Fibroblast of upper back skin (primary cell): ENCODE results near the gene YIF1A.
"Not testable (repeated sequence)": the region's sequence is repeated elsewhere in the genome, so short reads cannot be mapped to it uniquely, and the experiment has no call there.

Source experiments
- DNase-seq: peaks from one replicate; pipeline ENCODE4 v3.0.0-alpha.2; 2013

YIF1A gene

DNA sequence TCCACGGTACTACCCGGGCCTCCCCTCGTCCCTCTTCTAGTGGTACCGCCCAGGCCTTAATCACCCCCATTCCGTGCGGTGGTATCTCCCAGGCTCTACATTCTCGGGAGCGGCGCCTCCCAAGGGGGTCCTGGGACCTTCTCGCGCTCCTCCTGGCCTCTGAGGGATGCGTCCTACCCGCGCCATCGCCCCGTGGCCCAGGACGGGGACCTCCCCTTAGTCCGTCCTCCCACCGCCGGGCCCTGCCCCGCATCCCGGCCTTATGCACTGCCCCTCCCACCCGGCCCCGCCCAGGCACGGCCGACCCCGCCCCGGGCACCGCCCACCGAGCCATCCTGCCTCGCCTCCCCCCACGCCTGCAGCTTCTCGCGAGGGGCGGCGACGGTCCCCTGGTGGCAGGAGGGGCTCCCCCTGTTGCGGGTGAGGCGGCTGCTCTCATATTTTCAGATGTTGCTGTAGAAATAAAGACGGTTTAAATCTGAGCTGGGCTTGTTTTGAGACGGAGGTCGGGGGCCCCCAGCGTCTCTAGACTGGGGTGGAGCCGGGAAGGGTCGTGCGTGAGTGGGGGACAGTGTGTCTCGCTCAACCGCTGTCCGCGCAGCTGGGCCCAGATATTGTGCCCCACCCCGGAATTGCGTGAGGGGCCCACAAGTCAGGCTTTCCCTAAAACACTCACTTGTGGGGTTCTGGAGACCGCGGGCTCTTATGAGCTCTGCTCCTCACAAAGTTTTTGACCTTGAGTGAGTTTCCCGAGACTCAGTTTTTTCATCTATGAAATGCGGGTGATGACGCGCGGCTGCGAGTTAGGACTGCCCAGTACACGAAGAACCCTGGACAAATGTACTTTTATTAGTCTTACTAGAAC lies 21.3 kb downstream of the YIF1A start:
- DNase-seq = peak; percentile 87

DNA sequence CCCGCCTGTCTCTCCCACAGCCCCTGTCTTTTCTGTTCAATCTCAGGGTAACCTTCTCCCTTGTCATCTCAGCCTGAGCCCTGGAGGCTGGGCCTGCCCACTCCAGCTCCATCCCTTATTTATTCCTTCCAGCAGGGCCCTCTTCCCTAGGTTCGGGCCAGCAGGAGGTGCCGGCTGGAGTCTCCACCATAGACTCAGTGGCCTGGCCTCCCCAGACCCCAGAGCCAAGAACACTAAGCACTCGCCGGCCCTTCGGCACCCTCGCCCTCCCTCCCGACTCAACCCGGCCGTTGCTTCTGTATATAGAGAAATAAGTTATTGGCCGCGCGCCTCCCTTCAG lies 21.9 kb downstream of the YIF1A start:
- DNase-seq = no peak

DNA sequence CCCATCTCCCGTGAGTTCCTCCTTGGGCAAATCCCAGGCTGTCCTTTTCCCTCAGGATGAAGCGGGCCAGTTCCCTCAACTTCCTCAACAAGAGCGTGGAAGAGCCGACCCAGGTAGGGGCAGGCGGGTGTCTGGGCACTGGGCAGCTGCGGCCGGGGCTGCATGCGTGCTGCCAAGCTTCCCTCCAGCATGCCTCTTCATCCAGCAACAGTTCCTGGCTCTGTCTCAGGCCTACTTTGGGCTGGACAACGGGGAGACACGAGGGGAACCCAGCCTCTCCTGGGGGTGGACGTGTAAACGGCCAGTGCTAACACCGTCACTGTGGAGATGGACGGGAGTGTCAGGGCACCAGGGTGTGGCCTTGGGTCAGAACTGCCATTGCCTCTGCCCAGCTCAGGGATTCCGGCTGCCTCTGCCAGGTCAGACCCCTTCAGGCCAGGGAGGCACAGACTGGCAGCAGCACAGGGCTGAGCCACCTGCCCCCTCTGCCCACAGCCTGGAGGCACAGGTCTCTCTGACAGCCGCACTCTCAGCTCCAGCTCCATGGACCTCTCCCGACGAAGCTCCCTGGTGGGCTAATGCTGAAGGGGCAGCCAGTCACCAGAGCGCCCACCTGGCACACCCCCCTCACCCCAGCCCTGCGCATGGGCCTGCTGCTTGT lies 22.4 kb downstream of the YIF1A start:
- DNase-seq = no peak

GRCh38 chr11:66265531-66266377 lies 23.2 kb downstream of the YIF1A start:
- no peak for DNase-seq

GRCh38 chr11:66264914-66265313 lies 24.0 kb downstream of the YIF1A start:
- no peak for DNase-seq

DNA sequence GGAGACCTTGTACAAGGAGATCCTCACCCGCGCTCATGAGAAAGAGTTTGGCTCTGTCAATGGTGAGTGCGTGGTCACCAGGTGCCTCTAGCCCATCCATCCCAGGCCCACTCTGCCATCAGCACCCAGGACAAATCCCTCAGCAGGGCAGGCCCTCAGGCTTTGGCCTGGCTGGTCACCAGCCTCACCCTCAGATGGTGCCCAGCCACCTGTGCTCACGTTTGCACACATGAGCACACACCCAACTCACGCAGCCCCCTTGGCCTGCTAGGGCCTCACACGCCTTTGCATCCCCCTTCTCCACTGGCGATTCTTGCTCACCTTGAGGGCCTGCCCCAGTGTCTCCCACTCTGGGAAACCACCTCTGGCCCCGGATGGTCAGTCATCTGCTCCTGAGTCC lies 24.6 kb downstream of the YIF1A start:
- DNase-seq = no peak

- no peak for DNase-seq
Observed at GRCh38 chr11:66263785-66264184, 25.2 kb downstream of the YIF1A start.

- DNase-seq = no peak
Observed at GRCh38 chr11:66263231-66263630, 25.7 kb downstream of the YIF1A start.

DNA sequence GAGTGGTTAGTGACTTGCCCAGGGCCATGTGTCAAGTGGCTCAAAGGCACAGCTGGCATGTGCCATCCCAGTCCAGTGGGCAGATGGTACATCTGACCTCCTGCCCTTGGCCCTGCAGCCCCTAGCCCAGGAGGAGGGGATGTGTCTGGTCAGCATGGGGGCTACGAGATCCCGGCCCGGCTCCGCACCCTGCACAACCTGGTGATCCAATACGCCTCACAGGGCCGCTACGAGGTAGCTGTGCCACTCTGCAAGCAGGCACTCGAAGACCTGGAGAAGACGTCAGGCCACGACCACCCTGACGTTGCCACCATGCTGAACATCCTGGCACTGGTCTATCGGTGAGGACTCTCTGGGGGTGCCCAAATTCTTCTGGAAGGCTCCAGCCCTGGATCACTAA lies 26.2 kb downstream of the YIF1A start:
- DNase-seq = no peak

GRCh38 chr11:66262191-66262590 lies 26.8 kb downstream of the YIF1A start:
- DNase-seq = no peak

GRCh38 chr11:66261578-66261977 lies 27.4 kb downstream of the YIF1A start:
- DNase-seq = no peak

DNA sequence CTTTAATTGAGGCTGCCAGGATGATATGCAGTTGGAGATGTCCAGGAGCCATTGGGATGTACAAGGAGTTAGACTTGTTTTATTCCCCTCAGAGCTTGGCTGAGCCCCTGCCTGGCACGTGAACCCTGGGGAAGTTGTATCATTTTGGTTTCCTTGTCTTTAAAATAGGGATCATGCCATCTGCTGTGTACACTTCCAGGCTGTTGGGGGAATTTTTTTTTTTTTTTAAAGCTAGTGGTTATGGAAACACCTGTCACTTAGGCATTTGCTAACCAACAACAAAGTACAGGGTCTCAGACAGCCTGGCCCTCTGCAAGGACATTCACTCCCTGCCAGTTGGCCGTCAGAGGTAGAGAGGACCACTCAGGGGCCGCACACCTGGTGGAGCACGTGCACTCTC lies 29.0 kb downstream of the YIF1A start:
- DNase-seq = no peak

DNA sequence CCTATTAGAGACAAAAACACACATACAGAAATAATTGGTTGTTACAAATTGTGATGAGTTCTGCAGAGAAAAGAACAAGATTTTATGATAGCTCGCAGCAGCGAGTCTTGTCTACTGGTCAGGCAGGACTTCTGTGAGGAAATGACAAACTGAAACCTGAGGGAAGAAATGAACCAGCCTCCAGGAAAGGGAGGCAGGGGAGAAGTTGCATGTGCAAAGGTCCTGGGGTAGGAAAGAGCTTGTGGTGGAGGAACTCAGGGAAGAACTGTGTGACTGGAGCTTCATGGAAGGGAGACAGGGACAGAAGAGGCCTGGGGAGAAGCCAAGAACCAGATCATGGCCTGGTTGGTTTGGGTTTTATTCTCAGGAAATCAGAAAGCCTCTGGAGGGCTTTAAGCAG lies 29.7 kb downstream of the YIF1A start:
- DNase-seq = no peak

DNA sequence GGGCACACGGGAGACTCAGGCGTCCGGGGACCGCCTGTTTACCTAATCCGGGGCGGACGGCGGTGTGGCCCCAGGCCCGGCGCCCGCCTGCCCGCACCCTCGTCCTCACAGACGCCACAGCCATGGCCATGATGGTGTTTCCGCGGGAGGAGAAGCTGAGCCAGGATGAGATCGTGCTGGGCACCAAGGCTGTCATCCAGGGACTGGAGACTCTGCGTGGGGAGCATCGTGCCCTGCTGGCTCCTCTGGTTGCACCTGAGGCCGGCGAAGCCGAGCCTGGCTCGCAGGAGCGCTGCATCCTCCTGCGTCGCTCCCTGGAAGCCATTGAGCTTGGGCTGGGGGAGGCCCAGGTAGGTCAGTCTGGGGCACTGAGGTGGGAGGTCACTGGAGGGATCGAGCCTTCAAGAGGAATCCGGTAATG lies 30.5 kb downstream of the YIF1A start:
- DNase-seq = no peak

- DNase-seq = not testable (repeated sequence)
Observed at GRCh38 chr11:66253081-66253480, 35.9 kb downstream of the YIF1A start.

- no peak for DNase-seq
Observed at GRCh38 chr11:66251809-66252208, 37.1 kb downstream of the YIF1A start.

DNA sequence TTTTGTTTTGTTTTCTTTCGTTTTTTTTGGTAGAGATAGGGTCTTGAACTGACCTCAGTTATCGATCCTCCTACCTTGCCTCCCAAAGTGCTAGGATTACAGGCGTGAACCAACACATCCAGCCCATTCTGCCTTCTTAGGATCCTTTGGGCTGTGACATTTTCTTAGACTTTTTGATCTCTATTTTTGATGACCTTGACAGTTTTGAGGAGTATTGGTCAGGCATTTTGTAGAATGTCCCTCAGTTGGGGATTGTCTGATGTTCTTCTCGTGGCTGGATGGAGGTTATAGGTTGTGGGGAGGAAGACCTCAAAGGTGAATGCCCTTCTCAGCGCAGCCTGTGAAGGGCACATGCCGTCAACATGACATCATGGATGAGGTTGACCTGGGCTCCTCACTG lies 40.0 kb downstream of the YIF1A start:
- DNase-seq = no peak

- no peak for DNase-seq
Observed at GRCh38 chr11:66247801-66248200, 41.1 kb downstream of the YIF1A start.

DNA sequence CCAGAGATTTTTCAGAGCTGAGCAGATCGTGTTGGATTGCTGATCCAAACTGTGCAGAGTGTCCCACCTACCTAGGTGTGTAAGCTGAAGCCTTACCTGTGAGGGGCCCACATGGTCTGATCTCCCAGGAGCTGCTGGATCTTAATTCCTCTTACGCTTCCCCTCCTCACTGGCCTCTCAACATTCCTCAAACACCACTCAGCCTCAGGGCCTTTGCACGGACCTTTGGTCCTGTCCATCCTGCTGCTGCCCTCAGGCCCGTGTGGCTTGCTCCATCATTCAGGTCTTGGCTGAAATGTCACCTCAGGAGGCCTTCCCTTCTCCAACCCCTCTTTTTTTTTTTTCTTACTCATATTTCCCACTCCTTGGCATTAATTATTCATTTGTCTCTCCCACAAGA lies 41.6 kb downstream of the YIF1A start:
- DNase-seq = no peak

DNA sequence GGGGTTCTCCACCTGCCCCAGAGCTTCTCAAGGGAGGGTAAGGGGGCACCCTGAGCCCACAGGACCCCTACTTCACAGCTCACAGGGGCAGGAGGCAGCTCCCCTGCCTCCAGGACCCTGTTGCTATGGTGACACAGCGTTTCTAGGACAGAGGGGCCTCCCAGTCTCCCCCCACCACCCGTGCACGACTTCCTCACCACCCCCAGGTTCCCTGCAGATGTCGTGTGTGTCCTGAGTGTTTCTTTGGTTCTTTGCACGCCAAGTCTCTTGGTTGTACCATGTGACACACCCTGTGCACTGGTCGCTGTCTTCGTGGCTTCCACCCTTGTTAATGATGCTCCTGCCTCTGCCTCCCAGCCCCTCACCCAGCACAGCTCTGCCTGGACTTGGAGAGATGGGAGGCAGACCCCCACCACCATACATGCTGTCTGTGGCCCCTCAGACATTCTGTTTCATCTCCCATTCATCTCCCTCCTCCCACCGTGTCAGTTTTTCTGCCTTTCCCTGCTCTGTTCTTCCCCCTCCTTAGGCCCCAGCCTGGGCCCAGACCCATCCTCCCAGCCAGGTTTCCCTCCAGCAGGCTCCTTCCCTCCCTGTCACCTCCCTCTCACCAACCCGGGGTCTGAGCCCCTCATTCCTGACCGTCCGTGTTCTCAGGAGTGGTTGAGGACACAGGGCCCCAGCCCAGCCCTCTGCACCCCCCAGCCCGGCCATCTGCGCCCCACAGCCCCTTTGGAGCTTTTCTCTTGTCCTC lies 45.0 kb downstream of the YIF1A start:
- DNase-seq = no peak

DNA sequence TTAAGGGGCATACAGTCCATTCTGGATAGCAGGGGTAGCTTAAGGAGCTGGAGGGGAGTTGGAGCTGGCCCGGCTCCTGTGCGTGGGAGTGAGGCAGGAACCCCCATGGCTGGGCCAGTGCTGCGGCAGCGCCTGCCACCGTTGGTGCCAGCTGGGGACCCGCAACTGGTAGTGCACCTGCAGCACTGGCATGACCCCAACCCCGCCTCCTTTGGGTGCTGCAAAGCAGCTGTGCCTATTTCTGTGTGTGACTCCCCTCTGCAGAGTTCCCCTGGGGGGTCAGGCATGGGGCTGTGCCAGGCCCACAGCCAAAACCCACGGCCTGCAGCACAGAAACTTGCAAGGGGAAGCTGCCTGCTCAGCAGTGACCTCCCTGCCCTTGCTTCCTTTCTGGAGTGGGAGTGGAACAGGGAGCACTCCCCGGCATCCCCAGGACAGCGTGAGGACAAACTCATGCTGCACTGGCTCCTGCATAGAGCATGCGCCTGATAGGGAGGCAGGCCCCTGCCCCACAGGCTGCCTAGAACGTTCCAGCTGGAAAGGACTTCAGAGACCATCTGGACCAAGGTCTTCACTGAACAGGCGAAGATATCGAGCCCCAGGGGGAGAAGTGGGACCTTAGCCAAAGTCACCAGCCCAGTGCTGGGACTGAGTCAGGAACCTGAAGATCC lies 46.7 kb downstream of the YIF1A start:
- no peak for DNase-seq

GRCh38 chr11:66240781-66241136 lies 48.2 kb downstream of the YIF1A start:
- no peak for DNase-seq
